ENCODE measurements around the gene LGALS3BP.

- TF ChIP-seq, protein P1, sequence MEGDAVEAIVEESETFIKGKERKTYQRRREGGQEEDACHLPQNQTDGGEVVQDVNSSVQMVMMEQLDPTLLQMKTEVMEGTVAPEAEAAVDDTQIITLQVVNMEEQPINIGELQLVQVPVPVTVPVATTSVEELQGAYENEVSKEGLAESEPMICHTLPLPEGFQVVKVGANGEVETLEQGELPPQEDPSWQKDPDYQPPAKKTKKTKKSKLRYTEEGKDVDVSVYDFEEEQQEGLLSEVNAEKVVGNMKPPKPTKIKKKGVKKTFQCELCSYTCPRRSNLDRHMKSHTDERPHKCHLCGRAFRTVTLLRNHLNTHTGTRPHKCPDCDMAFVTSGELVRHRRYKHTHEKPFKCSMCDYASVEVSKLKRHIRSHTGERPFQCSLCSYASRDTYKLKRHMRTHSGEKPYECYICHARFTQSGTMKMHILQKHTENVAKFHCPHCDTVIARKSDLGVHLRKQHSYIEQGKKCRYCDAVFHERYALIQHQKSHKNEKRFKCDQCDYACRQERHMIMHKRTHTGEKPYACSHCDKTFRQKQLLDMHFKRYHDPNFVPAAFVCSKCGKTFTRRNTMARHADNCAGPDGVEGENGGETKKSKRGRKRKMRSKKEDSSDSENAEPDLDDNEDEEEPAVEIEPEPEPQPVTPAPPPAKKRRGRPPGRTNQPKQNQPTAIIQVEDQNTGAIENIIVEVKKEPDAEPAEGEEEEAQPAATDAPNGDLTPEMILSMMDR (IDR thresholded peaks at IDR 0.05) = no peak
- no peak for TF ChIP-seq POLR2A (IDR thresholded peaks at IDR 0.05)
Measured at GRCh38 chr17:78933025-78933958, 46.4 kb downstream of the LGALS3BP start.
